AML-193 (cell line): ENCODE results near the gene PKN2.

Experiments
- DNase-seq, 2 experiments: peaks; one replicate each; lab custom pipeline; 2025; lab: John Stamatoyannopoulos, UW

PKN2 gene

DNA sequence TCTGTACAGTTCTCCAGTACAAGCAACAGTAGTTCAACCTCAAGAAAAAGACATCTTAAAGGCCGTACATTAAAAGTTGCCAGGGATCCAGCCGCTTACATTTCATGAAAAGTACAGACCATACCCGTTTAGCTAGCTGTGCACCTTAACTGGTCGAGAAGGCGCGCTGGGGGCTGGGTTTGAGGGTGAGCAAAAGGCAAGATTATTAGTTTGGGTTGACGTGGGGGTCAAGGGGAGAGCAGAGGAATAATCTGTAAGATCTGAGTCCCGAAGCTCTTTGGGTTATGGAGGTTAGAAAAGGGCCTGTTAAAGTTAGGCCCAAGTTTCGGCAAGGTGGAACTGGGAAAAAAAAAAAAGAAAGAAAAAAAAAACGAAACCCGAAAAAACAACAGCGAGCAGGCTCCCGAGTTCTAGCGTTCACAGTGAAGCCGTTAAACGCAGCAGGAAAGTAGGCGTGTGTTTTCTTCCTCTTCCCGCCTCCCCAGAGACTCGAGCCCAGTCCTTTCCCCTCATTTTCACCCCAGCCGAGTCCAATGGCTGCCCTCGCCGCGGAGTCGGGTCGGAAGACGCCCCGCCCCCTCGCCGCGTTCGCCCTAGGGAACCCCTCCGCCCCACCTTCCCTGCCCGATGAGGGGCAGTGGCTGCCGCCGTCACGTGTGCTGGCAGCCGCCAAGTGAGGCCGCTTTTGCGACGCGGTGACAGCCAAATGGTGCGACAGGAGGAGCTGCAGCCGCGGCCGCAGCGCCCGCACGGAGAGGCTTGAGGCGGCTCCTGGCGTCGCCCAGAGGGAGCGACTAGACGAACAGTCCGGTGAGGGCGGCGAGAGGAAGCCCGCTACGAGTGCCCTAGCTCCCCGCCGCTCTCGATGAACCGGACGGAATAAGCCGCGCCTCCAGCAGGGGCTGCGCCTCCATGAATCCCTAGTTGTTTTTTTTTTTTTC is at the start of gene PKN2:
Gene PKN2, plus strand, starts transcription at position 733 of the 941 bp plus-strand sequence. CDS start 308 bp downstream, outside the sequence.
- peak; percentile 94 to 95 for DNase-seq

DNA sequence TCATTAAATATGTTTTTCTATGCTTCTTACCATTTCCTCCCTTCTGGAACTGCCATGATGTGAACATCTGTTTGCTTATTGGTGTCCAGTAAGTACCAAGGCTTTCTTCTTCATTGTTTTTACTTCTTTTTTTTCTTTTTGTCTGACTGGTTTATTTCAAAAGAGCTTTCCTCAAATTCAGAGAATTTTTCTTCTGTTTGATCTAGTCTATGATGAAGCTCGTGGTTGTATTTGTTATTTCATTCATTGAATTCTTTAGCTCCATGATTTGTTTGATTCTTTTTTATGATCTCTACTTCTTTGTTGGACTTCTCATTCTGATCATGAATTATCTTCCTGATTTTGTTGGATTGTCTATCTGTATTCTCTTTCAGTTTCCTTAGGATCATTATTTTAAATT is 49.5 kb upstream of the PKN2 start:
- no peak for DNase-seq

DNA sequence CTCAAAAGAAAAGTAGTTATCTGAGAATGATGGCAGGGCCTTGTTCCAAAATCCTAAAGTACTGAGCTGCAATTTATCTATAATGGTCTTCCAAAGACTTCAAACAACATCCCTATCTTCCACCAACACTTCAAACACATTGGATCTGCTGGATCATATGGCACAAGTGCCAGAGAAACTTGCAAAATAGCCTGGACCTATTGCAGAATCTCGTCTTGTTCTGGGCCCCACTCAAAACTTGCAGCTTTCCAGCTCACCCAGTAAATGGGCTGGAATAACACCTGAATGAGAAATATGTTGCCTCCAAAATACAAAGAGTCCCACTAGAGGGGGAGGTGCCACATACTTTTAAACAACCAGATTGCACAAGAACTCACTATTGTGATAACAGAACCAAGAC is 44.0 kb upstream of the PKN2 start:
- no peak for DNase-seq

DNA sequence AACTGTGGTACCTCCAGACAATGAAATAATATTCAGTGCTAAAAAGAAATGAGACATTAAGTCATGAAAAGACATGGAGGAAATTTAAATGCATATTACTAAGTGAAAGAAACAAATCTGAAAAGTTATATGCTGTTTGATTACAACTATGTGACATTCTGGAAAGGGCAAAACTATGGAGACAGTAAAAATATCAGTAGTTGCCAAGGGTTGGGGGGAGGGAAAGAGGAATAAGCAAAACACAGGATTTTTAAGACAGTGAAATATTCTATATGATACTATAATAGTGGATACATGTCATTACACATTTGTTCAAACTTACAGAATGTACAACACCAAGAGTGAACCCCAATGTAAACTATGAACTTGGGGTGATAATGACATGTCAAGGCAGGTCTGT is 38.2 kb upstream of the PKN2 start:
- DNase-seq = no peak

DNA sequence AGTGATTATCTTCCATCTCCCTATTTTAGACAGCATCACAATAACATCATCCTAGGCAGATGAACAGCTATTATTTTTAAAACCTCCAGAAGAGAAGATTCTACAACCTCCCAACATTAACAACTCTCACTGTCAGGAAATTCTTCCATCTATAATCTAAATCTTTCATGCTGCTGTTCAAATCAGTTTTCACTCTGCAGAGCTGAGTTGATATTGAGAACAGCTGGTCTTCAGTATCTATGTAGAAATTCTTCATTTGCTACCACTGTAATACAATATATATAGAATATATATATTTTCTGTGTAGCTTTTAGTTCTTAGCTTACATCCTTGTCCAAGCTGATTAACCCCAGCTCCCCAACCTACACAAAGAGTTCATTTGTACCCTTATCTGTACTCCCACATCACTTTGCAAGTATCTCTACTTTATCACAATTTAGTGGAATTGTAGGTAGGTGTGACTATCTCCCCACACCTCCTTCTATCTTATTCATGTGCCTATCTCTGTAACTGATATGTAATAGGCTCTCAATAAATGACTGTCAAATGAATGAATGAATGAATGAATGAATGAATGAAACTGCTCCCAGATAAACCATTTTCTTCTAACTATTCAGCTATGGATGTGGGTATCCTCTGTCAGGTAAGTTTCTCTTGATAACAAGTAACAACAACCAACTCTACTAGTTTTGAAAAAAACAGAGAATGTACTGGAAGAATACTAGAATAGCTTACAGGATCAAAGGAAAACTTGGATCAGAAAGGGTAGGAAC is 37.4 kb upstream of the PKN2 start:
- no peak for DNase-seq

DNA sequence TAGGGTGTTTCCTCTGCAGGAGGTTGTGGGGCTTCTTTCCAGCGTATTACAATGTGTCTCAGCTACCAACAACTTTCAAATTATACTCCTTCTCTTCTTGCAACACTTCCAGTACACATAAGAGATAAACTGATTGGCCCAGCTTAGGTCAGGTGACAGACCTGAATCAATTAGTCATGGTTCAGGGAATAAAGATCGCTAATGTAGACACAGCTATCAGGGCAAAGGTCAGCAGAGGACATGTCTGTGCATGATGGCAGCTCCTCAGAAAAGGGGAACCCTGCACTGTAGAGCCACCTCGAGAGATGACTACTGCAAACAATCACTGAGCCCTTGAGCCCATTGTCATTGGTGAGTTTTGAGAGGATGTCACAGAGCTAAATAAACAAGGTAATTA is 36.8 kb upstream of the PKN2 start:
- DNase-seq = peak; percentile 5 to 30

DNA sequence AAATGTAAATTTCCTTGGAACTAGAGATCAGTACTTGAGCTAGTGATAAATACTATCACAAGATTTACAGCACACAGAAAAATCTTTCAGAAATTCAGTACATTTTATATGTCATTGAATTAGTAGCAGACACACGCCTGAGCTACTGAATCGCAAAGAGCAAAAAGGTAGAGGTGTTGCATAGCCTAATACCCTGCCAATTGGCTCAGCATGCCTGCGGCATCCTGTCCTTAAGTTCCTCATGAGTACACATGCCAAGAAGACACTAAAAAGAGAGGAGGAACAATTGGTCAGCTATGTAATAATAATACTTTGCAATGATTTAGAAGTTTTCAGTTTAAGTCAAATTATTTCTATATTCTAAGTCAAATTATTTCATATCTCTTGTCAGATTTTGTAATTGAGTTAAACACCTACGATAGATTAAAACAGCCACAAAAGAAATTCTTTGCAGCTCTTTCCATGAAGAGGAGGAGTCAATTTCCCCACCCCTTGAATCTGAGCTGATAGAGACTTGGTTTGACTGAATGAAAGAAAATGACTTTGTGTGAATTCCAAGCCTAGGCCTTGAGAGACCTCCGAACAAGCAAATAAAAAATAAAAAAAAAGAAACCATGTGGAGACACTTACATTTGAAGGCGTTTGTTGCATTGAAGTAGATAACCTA is 36.2 kb upstream of the PKN2 start:
- DNase-seq = no peak

DNA sequence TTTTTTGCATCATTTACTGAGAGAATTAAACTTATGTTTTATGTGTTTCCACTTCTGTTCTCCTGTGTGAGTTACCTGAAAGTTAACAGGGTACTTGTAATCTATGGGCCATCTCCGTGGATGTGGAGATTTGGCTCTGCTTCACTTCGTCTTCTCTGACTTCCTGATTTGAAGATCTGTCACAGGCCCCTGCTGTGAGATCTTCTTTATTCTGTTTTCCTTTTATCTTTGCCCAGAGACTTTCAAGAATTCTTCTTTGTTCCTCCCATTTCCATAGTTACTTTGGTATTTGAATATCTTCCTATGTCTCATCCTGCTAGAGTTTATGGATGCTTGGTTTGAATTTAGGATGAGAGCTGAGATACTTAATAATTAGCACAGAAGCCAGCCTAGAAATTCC is 35.4 kb upstream of the PKN2 start:
- no peak for DNase-seq

DNA sequence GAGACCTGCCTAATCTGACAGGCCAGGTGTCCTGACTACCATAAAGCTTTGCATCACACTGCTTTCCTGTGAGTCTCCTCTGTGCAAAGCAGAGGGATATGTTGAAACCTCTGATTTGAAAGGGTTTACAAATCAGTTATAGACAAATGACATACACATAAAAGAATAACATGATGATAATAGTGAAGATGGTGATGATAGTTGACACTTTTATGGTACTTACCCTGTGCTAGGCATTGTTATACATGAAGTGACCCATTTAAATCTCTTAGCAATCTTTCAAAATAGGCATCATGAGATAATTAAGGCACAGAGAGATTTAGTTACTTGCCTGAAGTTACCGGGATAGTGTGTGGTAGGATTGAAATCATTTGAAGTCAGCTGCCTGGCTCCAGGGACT is 34.1 kb upstream of the PKN2 start:
- no peak for DNase-seq

DNA sequence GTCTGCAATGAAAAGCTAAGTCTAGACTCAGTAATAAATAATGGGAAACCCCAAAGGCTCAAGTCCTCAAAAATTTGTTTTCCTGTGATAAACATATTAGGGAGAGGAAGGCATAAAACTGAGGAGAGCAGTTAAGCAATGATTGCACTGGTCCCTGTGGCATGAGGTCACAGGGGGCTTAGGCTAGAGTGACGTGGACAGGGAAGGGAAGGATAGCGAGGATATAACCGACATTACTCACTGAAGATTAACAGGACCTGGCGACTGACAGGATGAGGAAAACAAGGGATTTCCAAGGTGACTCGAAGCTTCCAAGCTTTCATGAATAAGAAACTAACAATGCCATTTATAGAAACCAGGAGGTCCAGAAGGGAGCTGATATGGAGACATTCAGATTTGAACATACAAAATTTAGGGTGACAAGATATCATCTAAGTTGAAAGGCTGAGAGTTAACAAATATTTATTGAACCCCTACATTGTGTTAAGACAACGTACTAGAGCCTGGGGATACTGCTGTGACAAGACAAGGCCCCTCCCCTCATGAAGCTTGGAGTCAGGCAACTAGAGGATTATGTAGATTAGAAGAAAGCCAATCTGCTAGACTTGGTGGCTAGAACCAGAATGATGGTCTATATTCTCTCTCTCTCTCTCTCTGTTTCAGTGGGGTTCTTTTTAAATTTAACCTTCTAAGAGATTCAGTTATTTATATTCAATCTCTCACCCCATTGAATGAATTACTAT is 33.2 kb upstream of the PKN2 start:
- DNase-seq = no peak

DNA sequence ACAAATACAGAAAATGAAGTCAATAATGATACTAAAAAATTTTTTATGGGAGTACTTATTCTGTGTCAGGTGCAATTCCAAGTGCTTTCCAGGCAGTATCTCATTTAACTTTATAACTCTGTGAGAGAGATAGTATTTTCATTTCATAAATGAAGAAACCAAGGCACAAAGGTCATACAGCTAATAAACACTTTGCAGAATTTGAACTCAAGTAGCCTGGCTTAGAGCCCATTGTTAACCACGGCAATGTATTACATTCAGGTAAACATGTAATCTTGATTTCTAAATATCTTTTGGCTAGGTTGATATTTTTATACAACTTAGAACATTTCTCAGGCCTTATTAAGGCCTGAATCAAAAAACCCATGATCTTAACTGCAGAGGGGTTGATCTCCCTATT is 28.9 kb upstream of the PKN2 start:
- DNase-seq = no peak

DNA sequence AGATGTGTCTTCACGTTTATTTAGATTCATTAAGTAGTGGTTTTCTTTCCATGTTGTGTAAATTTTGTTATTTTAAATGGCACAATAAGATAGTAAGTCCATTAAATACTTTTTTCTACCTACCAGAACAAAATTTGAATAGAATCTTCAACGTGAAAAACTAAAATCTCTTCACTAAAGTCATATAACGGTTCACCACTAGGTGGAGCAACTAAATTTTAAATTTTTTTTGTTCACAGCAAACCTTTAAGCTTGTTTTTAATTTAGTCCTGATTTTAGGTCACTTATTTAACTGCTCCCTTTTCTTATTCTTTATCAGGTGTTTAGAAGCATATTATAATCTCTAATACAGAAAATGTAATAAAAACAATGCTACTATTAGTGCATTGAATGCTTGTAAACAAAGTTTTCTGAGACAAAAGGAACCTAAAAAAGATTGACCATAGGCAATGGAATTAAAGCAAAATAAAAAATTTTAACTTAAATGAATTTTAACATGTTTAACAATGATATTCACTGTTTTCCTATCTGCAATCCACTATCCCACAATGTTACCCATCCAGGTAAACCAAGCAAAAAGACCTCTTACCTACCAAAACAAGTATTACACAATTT is 28.3 kb upstream of the PKN2 start:
- peak; percentile 25 to 27 for DNase-seq

DNA sequence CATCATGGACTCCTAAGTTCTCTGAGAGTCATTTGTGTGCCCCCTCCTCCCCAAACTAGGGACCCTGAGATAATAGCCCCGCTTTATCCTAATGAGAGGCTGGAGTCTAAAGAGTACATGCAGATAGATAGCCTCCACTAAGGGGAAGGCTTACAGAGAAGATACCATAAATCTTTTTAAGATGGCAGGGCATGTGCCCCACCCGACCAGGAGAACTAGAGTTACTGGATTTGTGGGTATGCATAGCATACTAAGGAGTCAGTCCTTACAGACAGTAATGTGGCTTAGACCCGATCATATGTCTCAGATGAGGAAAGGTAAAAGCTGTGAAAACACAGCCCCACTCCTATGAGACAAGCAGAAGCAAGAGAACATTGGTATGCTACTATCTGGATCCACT is 25.7 kb upstream of the PKN2 start:
- DNase-seq = no peak

DNA sequence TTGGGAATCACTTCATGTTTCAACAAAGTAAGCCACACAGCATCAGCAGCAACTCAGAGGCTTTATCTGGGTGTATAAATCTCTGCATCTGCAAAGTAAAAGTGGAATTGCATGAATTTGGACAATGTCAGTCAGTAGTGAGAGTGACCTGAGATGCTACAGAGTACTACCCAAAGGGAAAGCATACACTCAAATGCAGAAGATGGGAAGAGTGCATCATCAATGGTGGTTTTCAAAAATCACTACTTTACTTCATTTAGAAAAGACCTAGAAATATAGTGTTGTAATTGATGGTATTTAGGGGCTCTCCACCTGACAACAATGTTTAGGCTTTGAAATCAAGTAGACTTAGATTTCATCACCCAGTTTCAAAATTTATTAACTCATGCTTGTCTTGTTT is 24.5 kb upstream of the PKN2 start:
- no peak for DNase-seq

DNA sequence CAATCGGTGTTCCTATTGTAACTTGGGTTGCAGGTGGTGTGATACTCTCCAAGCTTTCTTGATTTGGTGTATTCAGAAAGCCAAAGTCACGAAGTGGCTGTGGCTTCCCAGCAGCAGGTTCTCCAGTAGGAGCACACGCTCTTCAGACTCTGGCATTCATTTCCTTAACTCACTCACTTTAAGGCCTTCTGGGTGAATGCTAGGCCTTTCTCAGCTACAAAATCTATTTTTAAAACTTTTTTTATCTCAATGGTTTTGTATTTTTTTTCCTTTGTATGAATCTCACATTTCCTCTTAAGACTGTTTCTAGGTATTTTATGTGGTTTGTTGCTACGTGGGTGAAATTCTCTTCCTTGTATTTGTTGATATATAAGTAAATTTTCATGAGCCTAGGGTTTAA is 22.9 kb upstream of the PKN2 start:
- DNase-seq = no peak

DNA sequence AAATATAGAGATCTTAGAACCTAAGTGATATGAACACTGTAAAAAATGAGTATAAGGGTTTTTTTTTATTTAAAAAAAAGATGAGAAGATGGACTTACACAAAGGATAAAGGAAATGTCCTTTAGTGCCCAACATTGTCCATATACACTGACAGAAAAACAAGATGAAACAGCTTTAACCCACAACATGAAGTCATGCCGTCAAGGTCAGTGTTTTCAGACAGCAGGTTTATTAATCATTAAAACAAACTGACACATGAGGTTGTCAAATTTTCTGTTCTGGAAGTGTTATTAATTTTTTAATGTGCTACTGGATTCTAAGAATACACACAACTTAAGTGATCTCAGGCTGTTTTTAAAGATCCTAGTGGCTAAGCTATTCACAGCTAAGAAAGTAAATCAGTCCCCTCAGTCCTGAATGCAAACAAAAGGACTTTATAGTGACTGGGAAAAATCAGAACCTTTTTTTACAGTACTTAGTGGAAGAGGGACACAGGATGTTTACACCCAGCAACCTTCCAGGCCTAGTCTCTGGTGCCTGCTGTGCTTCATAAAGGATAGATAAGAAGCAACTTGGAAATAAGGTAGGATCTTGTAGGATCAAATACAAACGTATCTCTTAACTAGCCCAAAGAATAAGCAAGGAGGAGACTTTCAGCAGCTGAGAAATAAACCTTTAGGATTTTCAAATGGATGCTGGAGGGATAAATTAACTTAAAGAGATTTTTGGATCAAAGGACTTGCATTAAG is 21.9 kb upstream of the PKN2 start:
- no peak for DNase-seq

DNA sequence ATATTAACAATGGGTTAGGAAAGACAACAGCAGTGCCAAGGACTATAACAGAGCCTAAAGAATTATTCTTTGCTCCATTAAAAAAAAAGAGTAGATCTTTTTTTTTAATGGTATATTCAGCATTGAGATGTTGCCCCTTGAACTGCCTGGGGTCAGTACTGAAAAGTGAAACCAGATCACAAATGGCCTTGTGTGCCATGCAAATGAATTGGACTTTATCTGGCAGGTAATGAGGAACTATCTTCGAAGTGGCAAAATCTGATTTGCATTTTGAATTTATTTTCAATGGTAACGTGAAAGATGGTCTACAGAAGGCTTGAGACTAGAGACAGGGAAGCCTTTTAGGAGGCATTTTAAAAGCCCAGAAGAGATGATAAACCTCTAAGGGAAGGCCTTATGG is 21.4 kb upstream of the PKN2 start:
- DNase-seq = no peak

DNA sequence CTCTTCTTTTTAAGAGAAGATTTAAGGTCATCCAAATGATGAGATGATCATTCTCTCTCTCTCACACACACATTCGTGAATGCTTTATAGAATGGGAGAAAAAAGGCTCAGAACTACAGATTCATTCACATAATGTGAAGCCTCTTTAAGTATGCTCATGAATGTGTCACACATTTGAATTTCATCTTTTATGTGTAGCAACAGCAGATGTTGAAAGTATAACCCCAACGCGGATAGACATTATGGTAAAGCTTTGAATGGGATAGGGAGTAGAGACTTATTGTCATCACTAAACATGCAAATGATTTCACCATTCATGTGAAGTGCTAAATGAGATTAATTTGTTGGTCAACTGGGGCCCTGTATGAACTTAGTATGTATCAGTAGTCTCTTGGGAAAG is 15.7 kb upstream of the PKN2 start:
- no peak for DNase-seq

DNA sequence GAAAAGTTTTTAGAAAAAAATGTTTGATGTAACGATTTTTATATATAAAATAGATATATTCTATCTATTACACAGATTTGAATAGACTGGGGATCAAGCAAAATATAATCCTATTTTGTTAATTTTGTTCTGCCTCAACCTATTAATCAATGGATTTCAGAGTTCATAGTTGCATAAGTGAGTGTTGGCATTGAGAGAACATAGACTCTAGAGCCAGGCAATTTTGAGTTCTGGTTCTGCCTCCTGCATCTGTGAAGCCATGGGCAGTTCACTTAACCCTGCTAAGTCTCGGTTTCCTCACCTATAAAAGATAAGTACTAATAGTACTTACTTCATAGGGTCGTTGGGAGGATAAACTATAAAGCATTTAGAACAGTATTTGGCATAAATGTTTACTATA is 13.6 kb upstream of the PKN2 start:
- DNase-seq = no peak

DNA sequence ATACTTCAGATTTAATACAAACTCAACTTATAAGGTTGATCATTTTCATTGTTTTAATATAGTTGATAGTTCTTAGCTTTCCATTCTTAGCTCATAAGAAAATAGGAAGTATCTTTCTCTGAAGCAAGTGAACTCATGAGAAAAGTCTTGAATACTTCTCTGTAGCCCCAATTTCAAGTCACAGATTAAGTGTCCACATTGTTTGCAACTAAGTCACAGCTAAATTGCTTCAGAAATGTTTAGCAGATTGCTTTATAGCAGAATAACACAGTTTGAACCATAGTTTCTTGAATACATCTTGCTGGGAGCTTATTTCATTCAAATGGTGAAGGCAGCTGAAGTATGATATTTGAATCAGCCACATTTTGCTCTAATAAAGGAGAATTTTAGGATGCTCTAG is 10.6 kb upstream of the PKN2 start:
- DNase-seq = no peak

DNA sequence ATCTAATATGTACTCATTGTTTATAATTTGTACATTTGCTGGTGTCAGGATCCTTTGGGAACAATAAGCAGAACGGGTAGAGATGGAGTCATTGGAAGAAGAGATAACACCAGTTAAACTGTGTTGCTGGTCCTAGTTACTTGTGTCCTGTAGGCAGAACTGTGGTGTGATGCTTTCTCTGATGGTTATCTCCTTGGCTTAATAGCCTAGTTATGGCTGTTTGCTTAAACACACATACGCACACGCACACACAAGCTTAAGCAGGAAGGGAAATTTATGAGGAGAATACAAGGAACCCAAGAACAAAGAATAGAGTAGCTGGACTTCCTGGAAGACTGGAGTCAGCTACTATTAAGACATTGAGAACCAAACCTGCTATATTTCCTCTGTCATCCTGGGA is 5.7 kb upstream of the PKN2 start:
- no peak for DNase-seq
